Activated T-helper 1 cell treated with anti-CD3 and anti-CD28 coated beads, Interleukin-2, amount 50 U/mL, for 16 hours (primary cell): ENCODE data around the gene GTF3C2.
"Not testable (repeated sequence)": the region's sequence is repeated elsewhere in the genome, so short reads cannot be mapped to it uniquely, and the experiment has no call there.

Experiments used
- DNase-seq, 2 donors: peaks; one replicate each; pipeline ENCODE4 v3.0.0-alpha.2; 2020; ENCODE audit warnings: low read depth in 1 of 2, low spot score in 1 of 2

GTF3C2 gene

GRCh38 chr2:27303093-27304025 lies 53.2 kb downstream of the GTF3C2 start:
- no peak for DNase-seq

- not testable (repeated sequence) for DNase-seq
These were observed 56.0 kb downstream of the GTF3C2 start for GRCh38 chr2:27300606-27301005.

GRCh38 chr2:27298391-27299080 lies 58.0 kb downstream of the GTF3C2 start:
- no peak for DNase-seq

- DNase-seq = no peak
These were observed 59.4 kb downstream of the GTF3C2 start for GRCh38 chr2:27297195-27297594.

- no peak for DNase-seq
These were observed 60.1 kb downstream of the GTF3C2 start for GRCh38 chr2:27296481-27296880.

GRCh38 chr2:27294928-27295327 lies 61.6 kb downstream of the GTF3C2 start:
- DNase-seq = no peak

GRCh38 chr2:27291865-27292264 lies 64.7 kb downstream of the GTF3C2 start:
- no peak for DNase-seq

GRCh38 chr2:27290549-27290948 lies 66.0 kb downstream of the GTF3C2 start:
- DNase-seq = no peak

GRCh38 chr2:27288610-27289009 lies 68.0 kb downstream of the GTF3C2 start:
- no peak for DNase-seq

- DNase-seq = no peak
These were observed 71.1 kb downstream of the GTF3C2 start for GRCh38 chr2:27285481-27285880.

- DNase-seq = no peak
These were observed 71.6 kb downstream of the GTF3C2 start for GRCh38 chr2:27284996-27285395.

- DNase-seq = no peak
These were observed 73.7 kb downstream of the GTF3C2 start for GRCh38 chr2:27282892-27283291.

- DNase-seq = no peak
These were observed 74.6 kb downstream of the GTF3C2 start, which contains the start of gene TRIM54 for GRCh38 chr2:27281855-27282559. Gene TRIM54 (plus strand): TSS chr2:27282429. CDS start chr2:27282732, 303 bp downstream.

GRCh38 chr2:27281442-27281841 lies 75.1 kb downstream of the GTF3C2 start:
- DNase-seq = no peak

- DNase-seq = no peak
These were observed 75.7 kb downstream of the GTF3C2 start for GRCh38 chr2:27280826-27281225.

- no peak for DNase-seq
These were observed 78.6 kb downstream of the GTF3C2 start for GRCh38 chr2:27278010-27278409.
